ENCODE results near the gene AOC1. TPM values are rescaled to one million over a fixed set of nuclear protein-coding genes. Genes with fewer than 3 reads are reported as not detected.

Gene AOC1
- total RNA-seq, 1 experiment from 2014 or later, result 0.17 TPM

- no peak for DNase-seq (ENCODE audit: low read depth)
Observed at GRCh38 chr7:150831851-150832250, 20.5 kb upstream of the AOC1 start.

DNA sequence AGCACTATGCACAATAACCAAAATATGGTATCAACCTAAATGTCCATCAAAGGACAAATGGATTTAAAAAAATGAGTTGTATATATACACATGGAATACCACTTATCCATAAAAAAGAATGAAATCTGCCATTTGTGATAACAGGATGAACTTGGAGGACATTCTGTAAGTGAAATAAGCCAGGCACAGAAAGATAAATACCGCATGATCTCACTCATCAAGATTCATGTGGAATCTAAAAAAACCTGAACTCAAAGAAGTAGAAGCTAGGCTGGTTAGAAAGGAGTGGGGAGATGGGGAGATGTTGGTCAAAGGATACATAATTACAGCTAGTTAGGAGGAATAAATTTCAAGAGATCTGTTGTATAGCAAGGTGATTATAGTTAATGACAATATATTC is 17.3 kb upstream of the AOC1 start:
- DNase-seq (ENCODE audit: low read depth), result no peak

GRCh38 chr7:150835702-150836280 is 16.5 kb upstream of the AOC1 start:
- DNase-seq (ENCODE audit: low read depth), result no peak

DNA sequence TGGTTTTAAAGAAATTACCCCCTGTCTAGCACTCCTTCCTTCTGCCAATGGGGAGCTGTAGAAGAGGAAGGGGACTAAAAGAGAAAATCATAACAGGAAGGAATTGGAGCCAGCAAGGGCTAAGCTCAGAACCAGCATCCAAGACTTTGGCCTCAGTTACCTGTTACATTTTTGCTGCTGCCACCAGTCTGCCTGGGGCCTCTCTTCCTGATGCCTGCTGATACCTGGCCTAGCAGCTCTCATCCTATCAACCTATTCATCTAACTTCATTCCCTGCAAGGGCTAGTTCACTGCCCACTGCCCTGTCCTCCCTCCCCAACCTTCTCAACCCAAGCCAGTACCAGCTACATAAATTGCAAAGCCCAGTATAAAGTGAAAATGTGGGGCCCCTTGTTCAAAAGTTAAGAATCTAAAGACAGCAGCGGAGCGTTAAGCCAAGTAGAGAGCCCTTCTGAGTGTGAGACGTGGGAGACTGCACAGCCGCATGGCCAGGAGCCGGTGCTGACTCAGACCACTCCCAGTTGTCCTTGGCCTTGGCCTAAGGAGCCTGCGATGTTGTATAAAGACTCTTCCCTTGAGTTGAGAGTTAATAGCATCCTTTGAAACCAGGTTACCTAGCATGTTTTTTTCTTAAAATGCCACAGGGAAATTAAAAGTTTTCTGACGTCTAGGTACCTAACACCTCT is 13.2 kb upstream of the AOC1 start:
- no peak for DNase-seq (ENCODE audit: low read depth)

GRCh38 chr7:150842018-150842417 is 10.3 kb upstream of the AOC1 start:
- no peak for DNase-seq (ENCODE audit: low read depth)

DNA sequence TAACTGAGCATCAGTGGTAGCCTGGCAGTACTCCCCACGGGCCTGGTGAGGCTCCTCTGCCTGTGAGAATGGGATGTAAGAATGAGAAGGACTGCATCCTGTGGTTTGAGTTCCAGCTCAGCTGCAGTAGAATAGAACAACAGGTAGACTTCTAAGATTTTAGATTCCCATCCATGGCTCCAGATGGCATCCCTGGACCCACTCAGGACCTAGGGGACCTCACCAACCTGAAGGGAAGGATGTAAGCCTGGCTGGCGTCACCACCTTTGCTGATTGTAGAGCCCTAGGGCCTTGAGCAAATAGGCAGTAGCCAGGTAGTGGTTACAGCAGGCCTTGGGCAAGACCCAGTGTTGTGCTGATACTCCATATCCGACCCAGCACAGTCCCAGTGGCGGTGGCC is 9.6 kb upstream of the AOC1 start:
- DNase-seq (ENCODE audit: low read depth), result no peak

DNA sequence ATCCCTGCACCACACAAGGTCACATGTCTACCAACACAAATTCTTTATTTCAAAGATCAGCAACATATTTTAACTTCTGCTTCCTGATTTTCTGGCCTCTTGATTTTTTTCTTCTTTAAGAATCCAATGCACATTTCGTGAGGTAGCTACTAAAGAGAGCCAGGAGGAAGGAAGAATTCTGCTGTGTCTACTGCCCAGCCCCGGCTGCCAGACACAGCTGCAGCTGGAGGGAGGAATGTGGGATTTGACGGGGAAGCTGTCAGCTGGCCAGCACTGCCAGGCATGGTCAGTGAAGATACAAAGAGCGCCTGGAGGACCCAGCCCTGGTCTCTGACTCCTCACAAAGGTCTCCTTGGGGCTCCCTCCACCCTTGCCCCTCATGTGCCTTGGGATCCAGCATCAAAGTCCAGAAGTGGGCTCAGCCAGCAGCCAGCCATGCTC is 6.9 kb upstream of the AOC1 start:
- no peak for DNase-seq (ENCODE audit: low read depth)

DNA sequence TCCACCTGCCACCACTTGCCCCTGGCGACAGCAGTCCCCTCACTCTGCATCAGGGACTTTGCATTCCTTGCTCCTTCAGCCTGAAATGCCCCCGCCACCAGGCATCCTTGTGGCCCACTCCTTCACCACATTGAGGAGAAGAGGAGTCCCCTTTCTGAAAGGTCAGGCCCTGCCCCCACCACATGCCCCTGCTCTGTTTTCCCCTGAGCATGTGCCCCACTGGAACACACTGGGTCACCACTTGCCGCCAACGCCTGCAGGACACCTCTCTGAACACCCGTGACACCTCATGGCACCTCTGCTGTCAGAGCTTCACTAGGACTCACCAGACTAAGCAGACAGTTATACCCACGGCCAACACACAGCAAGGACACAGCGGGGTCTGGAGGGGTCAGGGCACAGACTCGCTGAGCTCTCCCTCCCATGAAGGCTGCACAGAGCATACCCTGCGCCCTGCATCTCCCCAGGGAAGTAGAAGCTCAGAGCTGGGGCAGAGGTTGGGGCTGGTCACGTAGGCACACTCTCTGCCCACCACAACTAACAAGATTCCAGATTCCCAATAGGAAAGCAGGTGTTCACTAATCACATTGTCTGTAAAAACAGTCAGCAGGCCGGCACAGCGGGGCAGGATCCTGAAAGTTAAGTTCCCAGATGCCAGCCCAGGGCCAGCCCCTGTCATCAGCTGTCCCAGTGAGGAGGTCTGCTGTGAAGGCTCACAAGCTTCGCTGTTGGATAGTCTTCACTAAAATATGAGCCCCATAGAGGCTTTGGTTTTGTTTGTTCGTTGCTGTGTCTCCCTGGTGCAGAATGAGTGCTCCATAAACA is 5.8 kb upstream of the AOC1 start:
- DNase-seq (ENCODE audit: low read depth), result no peak

DNA sequence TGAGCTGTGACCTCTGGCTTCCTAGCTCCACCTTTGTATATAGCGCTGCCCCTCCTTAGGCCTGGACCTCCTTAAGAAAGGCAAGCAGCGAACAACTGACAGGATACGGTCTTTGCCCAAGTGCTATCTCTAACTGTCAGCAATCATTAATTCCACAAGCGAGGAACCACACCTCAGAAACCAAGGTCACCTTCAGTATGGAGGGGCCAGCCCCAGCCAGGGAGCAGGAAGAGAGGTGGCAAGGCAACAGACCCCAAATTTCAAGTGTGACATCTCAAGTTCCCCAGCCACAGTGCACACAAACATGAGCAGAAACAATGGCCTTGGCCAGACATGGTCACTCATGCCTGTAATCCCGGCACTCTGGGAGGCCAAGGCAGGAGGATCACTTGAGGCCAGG is 4.8 kb upstream of the AOC1 start:
- DNase-seq (ENCODE audit: low read depth), result no peak

GRCh38 chr7:150848111-150848510 is 4.2 kb upstream of the AOC1 start:
- no peak for DNase-seq (ENCODE audit: low read depth)

- no peak for DNase-seq (ENCODE audit: low read depth)
Observed at GRCh38 chr7:150848561-150849115, 3.7 kb upstream of the AOC1 start.

DNA sequence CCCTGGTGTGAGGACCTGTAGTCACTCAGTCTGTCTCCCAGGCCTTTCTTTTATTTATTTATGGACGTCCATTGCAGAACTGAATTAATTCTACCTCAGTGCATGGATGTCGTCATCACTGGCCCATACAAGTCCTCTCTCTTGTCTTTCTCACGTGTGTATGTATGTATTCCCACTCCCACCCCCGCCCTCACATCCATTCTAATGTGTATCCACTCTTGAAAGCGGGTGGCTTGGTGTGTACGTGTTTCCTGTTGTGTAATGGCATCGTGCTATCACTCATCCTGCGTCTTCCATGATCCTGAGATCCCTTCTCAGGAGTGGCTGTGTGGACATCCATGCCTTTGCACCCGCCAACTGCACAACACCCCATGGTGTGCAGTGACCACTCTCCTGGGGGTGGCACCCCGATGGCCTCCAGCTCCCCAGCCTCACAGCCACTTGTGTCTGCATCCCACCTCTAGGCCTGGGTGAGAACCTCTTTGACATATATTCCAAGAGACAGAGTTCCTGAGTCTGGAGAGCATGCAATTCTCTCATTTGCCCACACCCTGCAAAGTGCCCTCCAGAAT is 3.0 kb upstream of the AOC1 start:
- no peak for DNase-seq (ENCODE audit: low read depth)

DNA sequence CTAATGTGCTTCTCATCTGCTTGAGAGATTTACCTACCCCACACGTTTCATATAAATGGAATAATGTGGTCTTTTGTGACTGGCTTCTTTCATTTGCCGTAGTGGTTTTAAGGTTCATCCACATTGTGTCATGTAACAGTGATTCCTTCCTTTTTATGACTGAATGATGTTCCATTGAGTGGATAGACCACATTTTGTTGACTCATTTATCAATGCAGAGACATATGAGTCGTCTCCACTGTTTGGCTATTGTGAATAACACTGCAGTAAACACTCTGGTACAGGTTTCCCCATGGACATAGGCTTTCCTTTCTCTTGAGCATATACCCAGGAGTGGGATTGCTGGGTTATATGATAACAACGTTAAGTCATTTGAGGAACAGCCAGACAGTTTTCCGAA is 2.0 kb upstream of the AOC1 start:
- no peak for DNase-seq (ENCODE audit: low read depth)

- no peak for DNase-seq (ENCODE audit: low read depth)
Observed at GRCh38 chr7:150851492-150852370, 586 bp upstream of the AOC1 start.

DNA sequence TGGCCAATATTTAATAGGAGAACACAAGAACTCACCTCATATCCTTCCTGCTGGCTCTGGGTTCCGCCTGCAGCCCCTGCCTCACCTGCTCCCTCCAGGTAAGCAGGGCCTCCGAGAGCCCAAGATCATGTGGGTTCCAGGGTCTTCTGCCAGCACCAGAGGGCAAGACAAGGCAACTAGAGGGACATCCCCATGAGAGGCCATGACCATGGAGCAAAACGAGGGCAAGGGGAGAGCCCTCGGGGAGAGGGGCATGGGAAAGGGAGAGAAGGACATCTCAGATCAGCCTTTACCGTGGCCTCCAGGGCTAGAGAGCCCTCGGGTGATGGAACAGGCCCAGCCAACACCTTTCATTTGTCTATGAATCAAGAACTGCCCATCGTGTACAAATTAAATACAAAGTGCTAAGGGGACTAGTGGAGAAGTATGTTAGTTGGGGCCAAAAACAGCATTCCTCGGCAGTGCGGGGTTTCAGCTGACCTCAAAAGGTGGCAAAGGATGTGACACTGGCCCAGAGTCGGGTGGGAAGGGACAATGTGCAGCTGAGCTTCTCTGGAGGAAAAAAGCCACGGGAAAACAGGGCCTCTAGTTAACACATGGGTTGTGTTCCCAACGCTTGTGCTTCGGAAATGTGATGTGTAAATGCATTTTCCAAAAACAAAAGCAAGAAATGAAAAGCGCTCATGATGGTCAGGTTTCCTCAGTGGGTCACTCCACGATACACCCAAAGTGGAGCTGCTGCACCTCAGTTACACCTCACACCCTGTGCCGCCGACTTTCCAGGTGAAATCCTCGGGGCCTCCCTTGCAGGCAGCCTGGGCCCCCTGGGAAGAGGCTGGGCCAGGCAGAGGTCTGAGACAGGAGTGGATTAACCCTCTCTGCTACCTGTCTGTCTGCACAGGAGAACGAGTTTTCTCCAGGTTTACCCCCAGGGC is 2.0 kb downstream of the AOC1 start:
- no peak for DNase-seq (ENCODE audit: low read depth)

DNA sequence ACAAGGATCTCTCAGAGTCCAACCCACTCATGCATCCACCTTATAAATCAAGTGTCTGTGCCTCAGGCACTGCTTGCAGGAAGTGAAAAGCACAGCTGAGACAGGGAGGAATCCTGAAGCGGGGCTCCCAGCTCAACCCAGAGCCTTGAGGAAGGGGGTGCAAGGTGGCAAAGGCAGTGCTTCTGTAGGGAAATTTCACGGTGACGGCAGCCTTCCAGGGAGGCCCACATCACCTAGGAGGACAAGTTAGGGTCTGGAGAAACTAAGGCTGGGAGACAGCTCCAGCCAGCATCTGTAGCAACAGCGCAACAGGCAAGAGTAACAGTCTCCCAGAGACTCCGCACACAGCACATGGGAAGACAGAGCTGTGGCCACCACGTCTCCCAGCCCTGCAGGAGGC is 2.7 kb downstream of the AOC1 start:
- DNase-seq (ENCODE audit: low read depth), result no peak

DNA sequence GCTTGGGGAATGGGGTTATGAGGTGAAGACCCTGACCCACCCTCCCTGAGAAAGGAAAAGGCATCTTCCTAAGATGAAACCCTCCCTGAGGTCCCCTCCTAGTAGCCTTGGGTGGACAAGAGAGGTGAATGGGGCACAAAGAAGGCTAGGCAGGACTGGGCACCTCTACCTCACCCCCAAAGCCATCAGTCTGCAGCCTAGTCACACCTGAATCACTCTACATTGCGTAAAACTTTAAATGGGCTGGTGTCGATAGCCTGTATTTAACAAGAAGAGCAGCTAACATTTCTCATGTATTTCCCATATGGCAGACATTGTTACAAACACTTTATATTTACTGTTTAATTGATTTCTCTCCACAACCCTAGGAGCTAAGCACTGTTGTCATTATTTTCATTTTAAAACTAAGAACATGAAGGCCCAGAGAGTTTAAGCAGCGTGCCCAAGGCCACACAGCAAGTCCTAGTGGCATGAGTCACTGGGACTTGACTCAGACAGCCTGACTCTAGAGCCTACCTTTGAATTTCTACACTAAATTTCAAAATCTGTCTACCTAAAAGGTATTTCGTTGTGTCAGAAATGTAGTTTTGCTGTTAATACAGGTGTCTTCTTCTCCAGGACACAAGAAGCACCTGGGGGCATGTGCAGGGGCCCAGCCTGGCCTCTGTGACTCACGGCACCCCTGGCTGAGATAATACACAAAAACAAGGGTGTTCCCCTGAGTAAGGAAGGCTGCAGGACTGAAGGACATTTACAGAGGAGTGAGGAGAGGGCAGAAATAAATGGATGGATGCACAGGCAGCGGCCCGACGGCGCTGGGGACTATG is 3.4 kb downstream of the AOC1 start:
- no peak for DNase-seq (ENCODE audit: low read depth)

- no peak for DNase-seq (ENCODE audit: low read depth)
Observed at GRCh38 chr7:150856303-150857275, 4.3 kb downstream of the AOC1 start.

All from M059J (cell line).